Tibial nerve (tissue), 4 donors: ENCODE data around the gene WNT7A.

Experiments used
- EP300 ChIP-seq, 2 donors: sonication (generic); formaldehyde crosslinking; IDR thresholded peaks; one replicate each; pipeline ENCODE4 v1.6.1; 2017; ENCODE audit warnings: antibody characterized with exemption in 2 of 2, mild to moderate bottlenecking in 1 of 2
- POLR2A ChIP-seq, 2 donors: fragments of 450-650 bp; IDR thresholded peaks; one replicate each; pipeline ENCODE4 v1.6.1; 2017; ENCODE audit warnings: antibody characterized with exemption in 2 of 2, mild to moderate bottlenecking in 2 of 2, moderate library complexity in 2 of 2
- TF ChIP-seq, protein P1 (sequence below), 5 experiments: fragments of 200-600 bp in 3 of 5; fragments of 450-650 bp in 2 of 5; sonication (generic) in 3 of 5; IDR thresholded peaks; one replicate each; pipeline ENCODE4 v1.5.1; 2016 to 2019; ENCODE audit warnings: antibody characterized with exemption in 5 of 5, mild to moderate bottlenecking in 3 of 5, moderate library complexity in 2 of 5

GRCh38 chr3:13879946-13880810 is at the start of gene WNT7A:
- TF ChIP-seq, protein P1, sequence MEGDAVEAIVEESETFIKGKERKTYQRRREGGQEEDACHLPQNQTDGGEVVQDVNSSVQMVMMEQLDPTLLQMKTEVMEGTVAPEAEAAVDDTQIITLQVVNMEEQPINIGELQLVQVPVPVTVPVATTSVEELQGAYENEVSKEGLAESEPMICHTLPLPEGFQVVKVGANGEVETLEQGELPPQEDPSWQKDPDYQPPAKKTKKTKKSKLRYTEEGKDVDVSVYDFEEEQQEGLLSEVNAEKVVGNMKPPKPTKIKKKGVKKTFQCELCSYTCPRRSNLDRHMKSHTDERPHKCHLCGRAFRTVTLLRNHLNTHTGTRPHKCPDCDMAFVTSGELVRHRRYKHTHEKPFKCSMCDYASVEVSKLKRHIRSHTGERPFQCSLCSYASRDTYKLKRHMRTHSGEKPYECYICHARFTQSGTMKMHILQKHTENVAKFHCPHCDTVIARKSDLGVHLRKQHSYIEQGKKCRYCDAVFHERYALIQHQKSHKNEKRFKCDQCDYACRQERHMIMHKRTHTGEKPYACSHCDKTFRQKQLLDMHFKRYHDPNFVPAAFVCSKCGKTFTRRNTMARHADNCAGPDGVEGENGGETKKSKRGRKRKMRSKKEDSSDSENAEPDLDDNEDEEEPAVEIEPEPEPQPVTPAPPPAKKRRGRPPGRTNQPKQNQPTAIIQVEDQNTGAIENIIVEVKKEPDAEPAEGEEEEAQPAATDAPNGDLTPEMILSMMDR (IDR thresholded peaks at IDR 0.05) = peak in 4 of 5 experiments; percentile 11 to 35 (median 28)
- no peak for TF ChIP-seq POLR2A (IDR thresholded peaks at IDR 0.05)
- TF ChIP-seq EP300 (IDR thresholded peaks at IDR 0.05) = no peak
